ENCODE results near the gene MLPH. TPM values are rescaled to one million over a fixed set of nuclear protein-coding genes. Genes with fewer than 3 reads are reported as not detected.

The MLPH gene
- total and polyA plus RNA-seq, 2 of the 13 experiments (the other 11 are each of a cell fraction or from before 2014, with no cell fraction given): 0.12 TPM; not detected in 1

- TF ChIP-seq HOMEZ (CRISPR knock-in tag; IDR thresholded peaks at IDR 0.05; ENCODE audit: low read depth): no peak
- TF ChIP-seq ZNF747 (CRISPR knock-in tag; IDR thresholded peaks at IDR 0.05; ENCODE audit: borderline replicate concordance): no peak
- TF ChIP-seq CEBPB (IDR thresholded peaks at IDR 0.05; ENCODE audit: borderline replicate concordance, low read depth, low read length): no peak
- no peak for TF ChIP-seq GTF3A (CRISPR knock-in tag; conservative IDR thresholded peaks at IDR 0.05)
- TF ChIP-seq ZFY (CRISPR knock-in tag; IDR thresholded peaks at IDR 0.05): no peak
- no peak for TF ChIP-seq TOE1 (CRISPR knock-in tag; IDR thresholded peaks at IDR 0.05)
- TF ChIP-seq RNF2 (conservative IDR thresholded peaks at IDR 0.05; ENCODE audit: low read depth): no peak
- TF ChIP-seq ZNF207 (IDR thresholded peaks at IDR 0.05; ENCODE audit: borderline replicate concordance): no peak
- TF ChIP-seq ZNF687 (CRISPR knock-in tag; IDR thresholded peaks at IDR 0.05): no peak
- no peak for TF ChIP-seq ZNF260 (CRISPR knock-in tag; IDR thresholded peaks at IDR 0.05; ENCODE audit: borderline replicate concordance, low read depth)
These were observed 80.4 kb downstream of the MLPH start (continued) for GRCh38 chr2:237567276-237568029.
